T-helper 9 cell (primary cell): ENCODE results near the gene INSYN2B.

Source experiments
- DNase-seq: peaks from one replicate; pipeline ENCODE4 v3.0.0-alpha.2; 2020

INSYN2B gene

GRCh38 chr5:169881702-169882303 is 98.5 kb downstream of the INSYN2B start:
- no peak for DNase-seq

- DNase-seq = no peak
These were observed 99.5 kb downstream of the INSYN2B start for GRCh38 chr5:169880785-169881184.

- DNase-seq = no peak
These were observed 100.2 kb downstream of the INSYN2B start for GRCh38 chr5:169880012-169880663.

- no peak for DNase-seq
These were observed 103.9 kb downstream of the INSYN2B start for GRCh38 chr5:169876386-169876785.

GRCh38 chr5:169875731-169876130 is 104.6 kb downstream of the INSYN2B start:
- DNase-seq = no peak

- DNase-seq = no peak
These were observed 105.1 kb downstream of the INSYN2B start for GRCh38 chr5:169875091-169875728.

- DNase-seq = no peak
These were observed 105.7 kb downstream of the INSYN2B start for GRCh38 chr5:169874621-169875020.

- DNase-seq = no peak
These were observed 106.7 kb downstream of the INSYN2B start for GRCh38 chr5:169873642-169874041.

GRCh38 chr5:169871826-169872490 is 108.3 kb downstream of the INSYN2B start:
- DNase-seq = no peak

GRCh38 chr5:169870211-169870610 is 110.1 kb downstream of the INSYN2B start:
- no peak for DNase-seq

GRCh38 chr5:169869066-169869465 is 111.2 kb downstream of the INSYN2B start:
- DNase-seq = no peak

- no peak for DNase-seq
These were observed 112.9 kb downstream of the INSYN2B start for GRCh38 chr5:169867347-169867746.

- no peak for DNase-seq
These were observed 115.8 kb downstream of the INSYN2B start for GRCh38 chr5:169864483-169864882.

GRCh38 chr5:169862391-169862811 is 117.9 kb downstream of the INSYN2B start:
- DNase-seq = no peak

GRCh38 chr5:169861934-169862333 is 118.4 kb downstream of the INSYN2B start:
- no peak for DNase-seq

GRCh38 chr5:169861433-169861832 is 118.9 kb downstream of the INSYN2B start:
- no peak for DNase-seq

- DNase-seq = no peak
These were observed 119.7 kb downstream of the INSYN2B start for GRCh38 chr5:169860585-169860984.

- no peak for DNase-seq
These were observed 123.7 kb downstream of the INSYN2B start for GRCh38 chr5:169856571-169856970.

GRCh38 chr5:169851321-169851850 is 128.9 kb downstream of the INSYN2B start:
- DNase-seq = no peak

GRCh38 chr5:169850409-169850808 is 129.9 kb downstream of the INSYN2B start:
- DNase-seq = no peak

- no peak for DNase-seq
These were observed 131.5 kb downstream of the INSYN2B start for GRCh38 chr5:169848792-169849191.

- DNase-seq = no peak
These were observed 132.0 kb downstream of the INSYN2B start for GRCh38 chr5:169848271-169848670.

GRCh38 chr5:169847519-169847918 is 132.8 kb downstream of the INSYN2B start:
- no peak for DNase-seq
